T-helper 2 cell treated with Interferon-gamma antibody and Interleukin-4, amounts not matched to agents 100 ng/mL and 5 ng/mL, for 36 hours (primary cell): ENCODE data around the gene HSDL1. TPM values are rescaled to one million over a fixed set of nuclear protein-coding genes. Genes with fewer than 3 reads are reported as not detected.

Experiments used
- intact Hi-C: fragments of 100-400 bp; cut with micrococcal nuclease; formaldehyde crosslinking; loops from one replicate; pipeline ENCODE4 v1.15.1; 2023
- total RNA-seq: library from RNA; stranded (reverse); gene quantifications from 2 replicates; pipeline ENCODE4 v1.2.3, GENCODE V29; 2022

The HSDL1 gene
- total RNA-seq, 1 donor from 2014 or later = 11.5 TPM

GRCh38 chr16:84110527-84110926, 34.5 kb downstream of the HSDL1 start:
- intact Hi-C loops = loop anchor here (10.0 kb wide), 1 partner anchor 394 kb away; the partner anchor contains the start of gene MEAK7

GRCh38 chr16:84109598-84110335, 35.2 kb downstream of the HSDL1 start:
- intact Hi-C loops = loop anchor here (10.0 kb wide), 1 partner anchor 395 kb away; the partner anchor contains the start of gene MEAK7

GRCh38 chr16:84107921-84108320, 37.1 kb downstream of the HSDL1 start:
- intact Hi-C loops = no loop called here

GRCh38 chr16:84105948-84106740, 38.8 kb downstream of the HSDL1 start:
- intact Hi-C loops = no loop called here

- intact Hi-C loops = no loop called here
These were observed 39.6 kb downstream of the HSDL1 start for GRCh38 chr16:84105301-84105815.

- intact Hi-C loops = no loop called here
These were observed 40.7 kb downstream of the HSDL1 start for GRCh38 chr16:84104231-84104630.

- intact Hi-C loops = no loop called here
These were observed 41.3 kb downstream of the HSDL1 start for GRCh38 chr16:84103678-84104077.

GRCh38 chr16:84098939-84099338, 46.0 kb downstream of the HSDL1 start:
- intact Hi-C loops = loop anchor here (1.0 kb wide), 2 partner anchors 11 to 17 kb away; partner anchors contain the start of gene MBTPS1

GRCh38 chr16:84096447-84097005, 48.5 kb downstream of the HSDL1 start:
- intact Hi-C loops = no loop called here

- intact Hi-C loops = no loop called here
These were observed 49.5 kb downstream of the HSDL1 start for GRCh38 chr16:84095466-84095865.

- intact Hi-C loops = no loop called here
These were observed 51.1 kb downstream of the HSDL1 start for GRCh38 chr16:84093879-84094270.

- intact Hi-C loops = no loop called here
These were observed 51.7 kb downstream of the HSDL1 start for GRCh38 chr16:84093120-84093878.

GRCh38 chr16:84091460-84091859, 53.5 kb downstream of the HSDL1 start:
- intact Hi-C loops = no loop called here

- intact Hi-C loops = no loop called here
These were observed 54.8 kb downstream of the HSDL1 start for GRCh38 chr16:84090211-84090610.

- intact Hi-C loops = loop anchor here (1.0 to 2.0 kb wide), 5 partner anchors 10 to 98 kb away; partner anchors contain the start of genes DNAAF1, HSDL1, MBTPS1 and TAF1C
These were observed 56.1 kb downstream of the HSDL1 start for GRCh38 chr16:84088695-84089395.

- intact Hi-C loops = loop anchor here (1.0 to 2.0 kb wide), 5 partner anchors 12 to 100 kb away; partner anchors contain the start of genes DNAAF1, HSDL1, MBTPS1 and TAF1C
These were observed 57.4 kb downstream of the HSDL1 start for GRCh38 chr16:84087466-84088151.

- intact Hi-C loops = no loop called here
These were observed 58.0 kb downstream of the HSDL1 start for GRCh38 chr16:84087001-84087400.

GRCh38 chr16:84086341-84086740, 58.6 kb downstream of the HSDL1 start:
- intact Hi-C loops = no loop called here

GRCh38 chr16:84085773-84086172, 59.2 kb downstream of the HSDL1 start:
- intact Hi-C loops = no loop called here

- intact Hi-C loops = no loop called here
These were observed 59.7 kb downstream of the HSDL1 start for GRCh38 chr16:84085271-84085667.
